ENCODE data around the gene C4B. TPM values are rescaled to one million over a fixed set of nuclear protein-coding genes. Genes with fewer than 3 reads are reported as not detected.

Gene C4B
- total and polyA plus RNA-seq, 2 donors (not counting 3 experiments of a cell fraction or from before 2014, with no cell fraction given), result 4.4 to 6.3 TPM

- POLR2A ChIA-PET, result no interaction called here
Observed at GRCh38 chr6:32045811-32046449, 31.3 kb downstream of the C4B start.

More at GRCh38 chr6:32045811-32046449, 31.3 kb downstream of the C4B start:
- peaks cover 0 to 2% of the 10 kb centered on the region in 2 experiments for H3K27me3 ChIP-seq (ENCODE audit: control insufficient read depth in 2 of 2, insufficient read depth in 2 of 2, low read length in 2 of 2)
- H3K9me3 ChIP-seq (replicated peaks; ENCODE audit: control insufficient read depth, insufficient read depth, low read length), result no peaks in the 10 kb centered on the region
- DNase-seq (ENCODE audit: low read depth, low spot score), result no peak
- H3K36me3 ChIP-seq (ENCODE audit: control insufficient read depth in 2 of 2, extremely low read depth in 1 of 2, insufficient read depth in 2 of 2, low read length in 2 of 2), result no peaks in the 10 kb centered on the region
- no peaks in the 10 kb centered on the region for H3K79me2 ChIP-seq (ENCODE audit: control insufficient read depth, insufficient read depth, low read length)
- H3K4me2 ChIP-seq (ENCODE audit: insufficient read depth, low read length), result no peak overlapping the region
- CTCF ChIA-PET, result interaction anchor here (2.4 kb wide), 1 partner anchor 18 kb away, joined by 10 read pairs; no protein-coding TSS in a partner anchor
- no peak for FAIRE-seq
- H3K27ac ChIP-seq (ENCODE audit: insufficient read depth, low read depth, low read length), result no peak overlapping the region
- no peaks in the 10 kb centered on the region for H4K20me1 ChIP-seq (replicated peaks; ENCODE audit: control insufficient read depth, extremely low read depth, insufficient read depth, low read length)
- peaks cover 10% of the 10 kb centered on the region for H3K4me1 ChIP-seq (ENCODE audit: control insufficient read depth, extremely low read depth, insufficient read depth, low read length)
- H3K4me3 ChIP-seq (replicated peaks in 1 of 3; ENCODE audit: insufficient read depth in 1 of 3, low read depth in 1 of 3, low read length in 3 of 3), result no peak overlapping the region
- TF ChIP-seq CTCF (IDR thresholded peaks at IDR 0.05; ENCODE audit: extremely low read depth in 1 of 2, insufficient read depth in 1 of 2, low read depth in 1 of 2, low read length in 2 of 2) (no peak), JUN (IDR thresholded peaks at IDR 0.05; ENCODE audit: borderline replicate concordance, insufficient read depth, insufficient read length, low read depth) (no peak), GATA2 (IDR thresholded peaks at IDR 0.05; ENCODE audit: insufficient read depth, insufficient read length, low read depth, low read length) (no peak), FOS (IDR thresholded peaks at IDR 0.05; ENCODE audit: borderline replicate concordance, insufficient read depth, low read length) (no peak), EZH2 (IDR thresholded peaks at IDR 0.05; ENCODE audit: borderline replicate concordance, low read depth, low read length, severe bottlenecking) (no peak), POLR2AphosphoS5 (IDR thresholded peaks at IDR 0.05; ENCODE audit: insufficient read depth, low read depth, low read length) (no peak)
- TF ChIP-seq, protein P1, sequence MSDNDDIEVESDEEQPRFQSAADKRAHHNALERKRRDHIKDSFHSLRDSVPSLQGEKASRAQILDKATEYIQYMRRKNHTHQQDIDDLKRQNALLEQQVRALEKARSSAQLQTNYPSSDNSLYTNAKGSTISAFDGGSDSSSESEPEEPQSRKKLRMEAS (IDR thresholded peaks at IDR 0.05; ENCODE audit: insufficient read depth, insufficient read length), result no peak
- no TSS peak for BruUV-seq (replicated peaks)
- H3K9ac ChIP-seq (replicated peaks; ENCODE audit: extremely low read depth, insufficient read depth, low read length), result no peak overlapping the region
- intact Hi-C loops (cut with micrococcal nuclease) (loop anchor here (10.0 kb wide), 2 partner anchors 149 to 749 kb away; partner anchors contain the start of genes GPSM3 and PBX2), dilution Hi-C loops (cut with MboI; ENCODE audit: extremely low pct_ligation_motif_present, low sequenced_read_pairs) (no loop called here)
- H3K9me1 ChIP-seq (replicated peaks; ENCODE audit: control insufficient read depth, extremely low read depth, insufficient read depth, low read length), result no peaks in the 10 kb centered on the region
- H2AFZ ChIP-seq (ENCODE audit: low read depth, low read length), result no peak overlapping the region
